UCSD-AML1 (cell line): ENCODE data around the gene KIF3C.
A peak's percentile ranks its signal among the peaks of the same experiment; 100 is the strongest.

Source experiments
- DNase-seq: peaks from one replicate; lab custom pipeline; 2025; ENCODE audit not compliant: unreplicated experiment; lab: John Stamatoyannopoulos, UW

KIF3C gene

DNA sequence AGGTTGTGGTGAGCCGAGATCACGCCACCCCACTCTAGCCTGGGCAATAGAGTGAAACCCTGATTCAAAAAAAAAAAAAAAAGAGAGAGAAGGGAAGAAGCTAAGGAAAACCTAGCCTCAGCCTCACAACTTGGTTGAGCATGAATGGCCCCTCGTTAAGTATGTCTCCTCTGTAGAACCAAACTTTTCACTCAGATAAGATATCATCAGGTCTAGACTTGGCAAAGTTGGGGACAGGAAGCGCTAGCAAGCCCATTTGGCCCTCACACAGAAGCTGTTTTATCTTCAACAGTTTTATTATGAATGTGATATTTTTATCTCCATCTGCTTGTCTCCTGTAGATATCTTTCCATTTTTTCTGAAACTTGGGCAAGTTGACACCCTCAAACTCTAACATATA lies 100.5 kb downstream of the KIF3C start:
- no peak for DNase-seq

- DNase-seq: no peak
These were observed 103.1 kb downstream of the KIF3C start for GRCh38 chr2:25879133-25879730.

- peak; percentile 99 for DNase-seq
These were observed 103.8 kb downstream of the KIF3C start, which contains the start of gene ASXL2 for GRCh38 chr2:25878361-25879132. ASXL2 (minus strand) TSS chr2:25878487; CDS start chr2:25878222, 265 bp downstream.

DNA sequence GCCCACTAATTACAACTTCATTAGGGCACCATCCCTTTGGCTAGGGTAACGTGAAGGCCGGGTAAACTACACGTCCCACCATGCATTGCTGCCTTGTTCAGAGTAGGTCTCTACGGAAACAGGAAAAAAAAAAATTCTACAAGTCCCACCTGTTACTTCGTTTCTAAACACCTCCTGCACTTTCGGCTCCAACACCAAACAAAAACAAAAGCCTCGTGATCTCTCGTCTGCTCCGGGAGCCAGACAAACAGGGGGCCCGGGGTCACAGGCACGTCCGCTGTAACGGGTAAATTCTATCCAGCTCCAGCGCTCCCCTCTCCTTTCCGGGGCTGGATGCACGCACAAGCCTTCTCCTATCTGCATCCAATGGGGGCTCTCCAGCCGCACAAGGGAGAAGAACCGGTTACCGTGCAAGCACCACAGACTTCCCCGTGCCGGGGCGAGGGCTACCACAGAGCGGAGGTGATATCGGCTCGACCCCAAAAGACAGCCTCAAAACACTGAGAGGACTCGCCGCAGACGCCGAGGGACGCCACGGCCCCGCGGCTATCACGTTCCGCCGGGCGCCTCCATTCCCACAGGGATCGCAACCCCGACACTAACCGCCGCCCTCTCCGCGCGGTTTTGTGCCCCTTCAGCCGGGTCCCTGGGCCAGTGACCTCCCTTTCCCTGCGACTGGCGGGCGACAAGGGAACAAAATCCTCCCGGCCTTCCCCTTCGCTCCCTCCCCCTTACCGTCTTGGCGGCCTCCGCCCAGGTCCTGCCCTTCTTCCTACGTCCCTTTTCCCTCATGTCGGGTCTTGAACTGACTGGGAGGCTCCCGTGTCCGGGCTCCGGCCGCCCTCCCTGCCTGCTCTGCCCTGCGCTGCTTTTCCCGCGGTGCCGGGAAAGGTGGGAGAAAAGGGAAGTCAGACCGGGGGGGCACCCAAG lies 104.6 kb downstream of the KIF3C start:
- peak; percentile 66 for DNase-seq
